Muscle of arm (tissue), 12 donors: ENCODE data around the gene OR52W1. TPM values are rescaled to one million over a fixed set of nuclear protein-coding genes. Genes with fewer than 3 reads are reported as not detected.

ENCODE experiments used
- polyA plus RNA-seq, 12 donors: library from polyadenylated mRNA; unstranded; fragments of 120-200 nt; gene quantifications; one replicate each; pipeline ENCODE4 v1.2.1, GENCODE V29; 2013; ENCODE audit not compliant: insufficient read length in 12 of 12

The OR52W1 gene
- polyA plus RNA-seq, 12 donors: 0.15 TPM; not detected in 11

Other genes starting within 250 kb of the OR52W1 start
- not detected for gene OR56A5, start 230.7 kb upstream of the OR52W1 start, polyA plus RNA-seq
- not detected for gene OR52L1, start 212.2 kb upstream of the OR52W1 start, polyA plus RNA-seq
- under 1 TPM in 2 of 12 donors, not detected in 10; 0.08 TPM for gene OR56A4, start 192.3 kb upstream of the OR52W1 start, polyA plus RNA-seq
- gene OR56A1, start 168.5 kb upstream of the OR52W1 start, polyA plus RNA-seq: not detected
- gene OR56B4, start 91.5 kb upstream of the OR52W1 start, polyA plus RNA-seq: not detected
- not detected for gene OR52B2, start 28.9 kb upstream of the OR52W1 start, polyA plus RNA-seq
- gene C11orf42, start 6.3 kb downstream of the OR52W1 start, polyA plus RNA-seq: under 1 TPM in 9 of 12 donors, not detected in 3; 0.11 to 0.58 (median 0.25) TPM
- 10 to 100 TPM in 11 of 12 donors, not detected in 1; 19.2 to 53.0 (median 26.6) TPM for gene FHIP1B, start 35.4 kb downstream of the OR52W1 start, polyA plus RNA-seq
- under 1 TPM in 7 of 12 donors, not detected in 5; 0.10 to 0.36 (median 0.16) TPM for gene CNGA4, start 39.9 kb downstream of the OR52W1 start, polyA plus RNA-seq
- under 1 TPM in 2 of 12 donors, not detected in 10; 0.07 to 0.25 TPM for gene CCKBR, start 60.6 kb downstream of the OR52W1 start, polyA plus RNA-seq
- 10 to 100 TPM in 11 of 12 donors, not detected in 1; 18.1 to 37.8 (median 21.3) TPM for gene CAVIN3, start 121.3 kb downstream of the OR52W1 start, polyA plus RNA-seq
- gene SMPD1, start 191.2 kb downstream of the OR52W1 start, polyA plus RNA-seq: 10 to 100 TPM in 10 of 12 donors, 1 to 10 TPM in 1, not detected in 1; 9.7 to 28.5 (median 23.4) TPM
- gene APBB1, start 219.9 kb downstream of the OR52W1 start, polyA plus RNA-seq: 10 to 100 TPM in 11 of 12 donors, not detected in 1; 20.5 to 32.5 (median 28.1) TPM
- gene HPX, start 241.8 kb downstream of the OR52W1 start, polyA plus RNA-seq: 1 to 10 TPM in 10 of 12 donors, not detected in 2; 1.1 to 6.6 (median 1.8) TPM